SJSA1 (cell line): ENCODE data around the gene JMJD6. TPM values are rescaled to one million over a fixed set of nuclear protein-coding genes. Genes with fewer than 3 reads are reported as not detected.
A peak's percentile ranks its signal among the peaks of the same experiment; 100 is the strongest.

Experiments used
- DNase-seq, 2 experiments: peaks; one replicate each; pipeline ENCODE4 v3.0.0-alpha.2; 2015 to 2020; ENCODE audit warnings: low spot score in 2 of 2, low read depth in 1 of 2
- H3K27ac ChIP-seq: fragments of 250-450 bp; sonication (Bioruptor Pico); 2 replicates; pipeline ENCODE4 v1.5.1; 2020; ENCODE audit warnings: mild to moderate bottlenecking, moderate library complexity
- H3K27me3 ChIP-seq: fragments of 250-450 bp; sonication (Bioruptor Pico); replicated peaks from 2 replicates; pipeline ENCODE4 v1.5.1; 2020; ENCODE audit warnings: mild to moderate bottlenecking, moderate library complexity
- H3K36me3 ChIP-seq: fragments of 250-450 bp; sonication (Bioruptor Pico); 2 replicates; pipeline ENCODE4 v1.5.1; 2020; ENCODE audit warnings: mild to moderate bottlenecking
- H3K4me1 ChIP-seq: fragments of 250-450 bp; sonication (Bioruptor Pico); replicated peaks from 2 replicates; pipeline ENCODE4 v1.6.1; 2021; ENCODE audit warnings: mild to moderate bottlenecking
- H3K4me3 ChIP-seq: fragments of 250-450 bp; sonication (Bioruptor Pico); 2 replicates; pipeline ENCODE4 v1.5.1; 2020; ENCODE audit warnings: mild to moderate bottlenecking
- H3K9me3 ChIP-seq: fragments of 250-450 bp; sonication (Bioruptor Pico); replicated peaks from 2 replicates; pipeline ENCODE4 v1.5.1; 2020; ENCODE audit warnings: mild to moderate bottlenecking
- total RNA-seq: library from RNA; depleted of rRNA; stranded (reverse); fragments of >200 nt; shearing (Covaris generic); gene quantifications from 2 replicates; pipeline ENCODE4 v1.2.3, GENCODE V29; 2014

JMJD6 gene
- total RNA-seq, 1 experiment from 2014 or later, result 48.4 TPM

- DNase-seq, result peak; percentile 84 to 88
- H3K36me3 ChIP-seq, result peaks cover 88% of the 10 kb centered on the region
- H3K9me3 ChIP-seq, result no peaks in the 10 kb centered on the region
- no peaks in the 10 kb centered on the region for H3K27me3 ChIP-seq
- H3K4me1 ChIP-seq, result peaks cover 36% of the 10 kb centered on the region
- no peak overlapping the region for H3K4me3 ChIP-seq
- no peak overlapping the region for H3K27ac ChIP-seq
Measured at GRCh38 chr17:76681222-76682137, 44.9 kb downstream of the JMJD6 start.

GRCh38 chr17:76679239-76679638 lies 47.2 kb downstream of the JMJD6 start:
- DNase-seq, result no peak
- Histone ChIP-seq H3K36me3 (peaks cover 86% of the 10 kb centered on the region), H3K9me3 (no peaks in the 10 kb centered on the region), H3K4me3 (no peak overlapping the region), H3K27ac (no peak overlapping the region), H3K27me3 (no peaks in the 10 kb centered on the region), H3K4me1 (peaks cover 44% of the 10 kb centered on the region)

- no peak overlapping the region for H3K27ac ChIP-seq
- H3K4me3 ChIP-seq, result no peak overlapping the region
- DNase-seq, result no peak
- peaks cover 47% of the 10 kb centered on the region for H3K4me1 ChIP-seq
- H3K36me3 ChIP-seq, result peaks cover 82% of the 10 kb centered on the region
- H3K9me3 ChIP-seq, result no peaks in the 10 kb centered on the region
- no peaks in the 10 kb centered on the region for H3K27me3 ChIP-seq
Measured at GRCh38 chr17:76678330-76678729, 48.1 kb downstream of the JMJD6 start.

- DNase-seq, result no peak
- Histone ChIP-seq H3K27ac (no peak overlapping the region), H3K4me1 (peaks cover 47% of the 10 kb centered on the region), H3K36me3 (peaks cover 73% of the 10 kb centered on the region), H3K9me3 (no peaks in the 10 kb centered on the region), H3K27me3 (no peaks in the 10 kb centered on the region), H3K4me3 (no peak overlapping the region)
Measured at GRCh38 chr17:76677406-76677805, 49.0 kb downstream of the JMJD6 start.

GRCh38 chr17:76676629-76677028 lies 49.8 kb downstream of the JMJD6 start:
- Histone ChIP-seq H3K27me3 (no peaks in the 10 kb centered on the region), H3K36me3 (peaks cover 65% of the 10 kb centered on the region), H3K4me3 (no peak overlapping the region), H3K9me3 (no peaks in the 10 kb centered on the region), H3K27ac (no peak overlapping the region), H3K4me1 (peaks cover 44% of the 10 kb centered on the region)
- no peak for DNase-seq

GRCh38 chr17:76675648-76676047 lies 50.8 kb downstream of the JMJD6 start:
- H3K9me3 ChIP-seq, result no peaks in the 10 kb centered on the region
- no peak overlapping the region for H3K27ac ChIP-seq
- no peak overlapping the region for H3K4me3 ChIP-seq
- DNase-seq, result no peak
- peaks cover 46% of the 10 kb centered on the region for H3K4me1 ChIP-seq
- peaks cover 55% of the 10 kb centered on the region for H3K36me3 ChIP-seq
- H3K27me3 ChIP-seq, result no peaks in the 10 kb centered on the region

- Histone ChIP-seq H3K27me3 (no peaks in the 10 kb centered on the region), H3K9me3 (no peaks in the 10 kb centered on the region), H3K27ac (no peak overlapping the region), H3K4me1 (peaks cover 54% of the 10 kb centered on the region), H3K4me3 (no peak overlapping the region), H3K36me3 (peaks cover 53% of the 10 kb centered on the region)
- DNase-seq, result no peak
Measured at GRCh38 chr17:76674600-76674999, 51.8 kb downstream of the JMJD6 start.

GRCh38 chr17:76673729-76674128 lies 52.7 kb downstream of the JMJD6 start:
- H3K27me3 ChIP-seq, result no peaks in the 10 kb centered on the region
- peak overlapping the region; percentile 2; the same call in 1 of the 2 replicates for H3K27ac ChIP-seq
- DNase-seq, result peak in 1 of 2 experiments; percentile 47
- H3K36me3 ChIP-seq, result peaks cover 45% of the 10 kb centered on the region
- H3K4me1 ChIP-seq, result peaks cover 60% of the 10 kb centered on the region
- H3K9me3 ChIP-seq, result no peaks in the 10 kb centered on the region
- no peak overlapping the region for H3K4me3 ChIP-seq

GRCh38 chr17:76672892-76673291 lies 53.5 kb downstream of the JMJD6 start:
- no peak for DNase-seq
- Histone ChIP-seq H3K4me3 (no peak overlapping the region), H3K4me1 (peaks cover 66% of the 10 kb centered on the region), H3K27me3 (no peaks in the 10 kb centered on the region), H3K9me3 (no peaks in the 10 kb centered on the region), H3K27ac (no peak overlapping the region), H3K36me3 (peaks cover 36% of the 10 kb centered on the region)

- H3K27ac ChIP-seq, result peak overlapping the region; percentile 60
- H3K9me3 ChIP-seq, result no peaks in the 10 kb centered on the region
- no peaks in the 10 kb centered on the region for H3K27me3 ChIP-seq
- peaks cover 32% of the 10 kb centered on the region for H3K36me3 ChIP-seq
- no peak for DNase-seq
- peaks cover 72% of the 10 kb centered on the region for H3K4me1 ChIP-seq
- peak overlapping the region; percentile 46 for H3K4me3 ChIP-seq
Measured at GRCh38 chr17:76672270-76672851, 54.0 kb downstream of the JMJD6 start.

- Histone ChIP-seq H3K36me3 (peaks cover 27% of the 10 kb centered on the region), H3K27ac (peak overlapping the region; percentile 60), H3K4me1 (peaks cover 69% of the 10 kb centered on the region), H3K9me3 (no peaks in the 10 kb centered on the region), H3K4me3 (peak overlapping the region; percentile 46), H3K27me3 (no peaks in the 10 kb centered on the region)
- no peak for DNase-seq
Measured at GRCh38 chr17:76671912-76672262, 54.5 kb downstream of the JMJD6 start.

GRCh38 chr17:76671123-76671911 lies 55.1 kb downstream of the JMJD6 start:
- DNase-seq, result peak; percentile 99 to 100
- Histone ChIP-seq H3K4me3 (peak overlapping the region; percentile 46), H3K9me3 (no peaks in the 10 kb centered on the region), H3K27me3 (no peaks in the 10 kb centered on the region), H3K27ac (peak overlapping the region; percentile 65), H3K36me3 (peaks cover 22% of the 10 kb centered on the region), H3K4me1 (peaks cover 66% of the 10 kb centered on the region)

- H3K27ac ChIP-seq, result peak overlapping the region; percentile 2; the same call in 1 of the 2 replicates
- no peaks in the 10 kb centered on the region for H3K9me3 ChIP-seq
- no peak for DNase-seq
- H3K4me3 ChIP-seq, result no peak overlapping the region
- peaks cover 16% of the 10 kb centered on the region for H3K36me3 ChIP-seq
- no peaks in the 10 kb centered on the region for H3K27me3 ChIP-seq
- peaks cover 66% of the 10 kb centered on the region for H3K4me1 ChIP-seq
Measured at GRCh38 chr17:76670718-76671122, 55.7 kb downstream of the JMJD6 start.
